GM20431 (cell line): Measurements from ENCODE around the gene CEP78.
"Not testable (repeated sequence)": the region's sequence is repeated elsewhere in the genome, so short reads cannot be mapped to it uniquely, and the experiment has no call there.

Experiments used
- in situ Hi-C: fragments of 300-500 bp; cut with MseI, MboI; formaldehyde crosslinking; loops from one replicate; pipeline ENCODE4 v1.15.0; 2020; ENCODE audit warnings: low sequenced_read_pairs; ENCODE audit not compliant: unreplicated experiment

The CEP78 gene

GRCh38 chr9:78280982-78281668 lies 45.2 kb downstream of the CEP78 start:
- in situ Hi-C loops: no loop called here

GRCh38 chr9:78284181-78284580 lies 48.3 kb downstream of the CEP78 start:
- in situ Hi-C loops: not testable (repeated sequence)

GRCh38 chr9:78286125-78286524 lies 50.2 kb downstream of the CEP78 start:
- in situ Hi-C loops: no loop called here

GRCh38 chr9:78286946-78287388 lies 51.1 kb downstream of the CEP78 start:
- in situ Hi-C loops: no loop called here

- in situ Hi-C loops: no loop called here
These were observed 52.5 kb downstream of the CEP78 start for GRCh38 chr9:78288214-78288892.

GRCh38 chr9:78289474-78289873 lies 53.6 kb downstream of the CEP78 start:
- in situ Hi-C loops: no loop called here

- in situ Hi-C loops: no loop called here
These were observed 55.5 kb downstream of the CEP78 start for GRCh38 chr9:78291240-78291925.

GRCh38 chr9:78292026-78292425 lies 56.2 kb downstream of the CEP78 start:
- in situ Hi-C loops: no loop called here

GRCh38 chr9:78292716-78293497 lies 57.0 kb downstream of the CEP78 start:
- in situ Hi-C loops: no loop called here

- in situ Hi-C loops: no loop called here
These were observed 58.7 kb downstream of the CEP78 start for GRCh38 chr9:78294290-78295176.

GRCh38 chr9:78295177-78295575 lies 59.3 kb downstream of the CEP78 start:
- in situ Hi-C loops: no loop called here

GRCh38 chr9:78295731-78296130 lies 59.9 kb downstream of the CEP78 start:
- in situ Hi-C loops: no loop called here

- in situ Hi-C loops: no loop called here
These were observed 60.5 kb downstream of the CEP78 start for GRCh38 chr9:78296201-78296892.

- in situ Hi-C loops: no loop called here
These were observed 61.2 kb downstream of the CEP78 start, which contains the start of gene PSAT1 for GRCh38 chr9:78296893-78297671. Gene PSAT1 (plus strand): TSS chr9:78297125. CDS start chr9:78297211, 86 bp downstream.

GRCh38 chr9:78297672-78297961 lies 61.7 kb downstream of the CEP78 start:
- in situ Hi-C loops: no loop called here

GRCh38 chr9:78298046-78298765 lies 62.3 kb downstream of the CEP78 start:
- in situ Hi-C loops: no loop called here

GRCh38 chr9:78300209-78300608 lies 64.3 kb downstream of the CEP78 start:
- in situ Hi-C loops: no loop called here

GRCh38 chr9:78301466-78301865 lies 65.6 kb downstream of the CEP78 start:
- in situ Hi-C loops: no loop called here
